Neural cell (in vitro differentiated cells): ENCODE data around the gene ZNF784.

Experiments used
- EZH2 ChIP-seq: fragments of 200-600, 300-800 bp; shearing (Covaris generic), sonication (generic); IDR thresholded peaks from 2 replicates; pipeline ENCODE4 v1.6.1; 2014; ENCODE audit warnings: antibody characterized with exemption, low read length, borderline replicate concordance, mild to moderate bottlenecking; ENCODE audit not compliant: insufficient read depth, poor library complexity, severe bottlenecking
- MXI1 ChIP-seq: fragments of 450-650 bp; conservative IDR thresholded peaks from 2 replicates; pipeline ENCODE4 v1.6.1; 2014; ENCODE audit warnings: antibody characterized with exemption, mild to moderate bottlenecking; ENCODE audit not compliant: poor library complexity, severe bottlenecking
- POLR2AphosphoS5 ChIP-seq: IDR thresholded peaks from 2 replicates; pipeline ENCODE4 v1.6.1; 2012
- SMC3 ChIP-seq: fragments of 450-650 bp; conservative IDR thresholded peaks from 2 replicates; pipeline ENCODE4 v1.6.1; 2014; ENCODE audit warnings: antibody characterized with exemption, mild to moderate bottlenecking, moderate library complexity; ENCODE audit not compliant: poor library complexity
- TF ChIP-seq, protein P1 (sequence below): IDR thresholded peaks from 2 replicates; pipeline ENCODE4 v1.6.1; 2012; ENCODE audit warnings: borderline replicate concordance
- TF ChIP-seq, protein P2 (sequence below): fragments of 450-650 bp; IDR thresholded peaks from 2 replicates; pipeline ENCODE4 v1.5.1; 2014; ENCODE audit warnings: antibody characterized with exemption, mild to moderate bottlenecking, moderate library complexity; ENCODE audit not compliant: poor library complexity, severe bottlenecking

DNA sequence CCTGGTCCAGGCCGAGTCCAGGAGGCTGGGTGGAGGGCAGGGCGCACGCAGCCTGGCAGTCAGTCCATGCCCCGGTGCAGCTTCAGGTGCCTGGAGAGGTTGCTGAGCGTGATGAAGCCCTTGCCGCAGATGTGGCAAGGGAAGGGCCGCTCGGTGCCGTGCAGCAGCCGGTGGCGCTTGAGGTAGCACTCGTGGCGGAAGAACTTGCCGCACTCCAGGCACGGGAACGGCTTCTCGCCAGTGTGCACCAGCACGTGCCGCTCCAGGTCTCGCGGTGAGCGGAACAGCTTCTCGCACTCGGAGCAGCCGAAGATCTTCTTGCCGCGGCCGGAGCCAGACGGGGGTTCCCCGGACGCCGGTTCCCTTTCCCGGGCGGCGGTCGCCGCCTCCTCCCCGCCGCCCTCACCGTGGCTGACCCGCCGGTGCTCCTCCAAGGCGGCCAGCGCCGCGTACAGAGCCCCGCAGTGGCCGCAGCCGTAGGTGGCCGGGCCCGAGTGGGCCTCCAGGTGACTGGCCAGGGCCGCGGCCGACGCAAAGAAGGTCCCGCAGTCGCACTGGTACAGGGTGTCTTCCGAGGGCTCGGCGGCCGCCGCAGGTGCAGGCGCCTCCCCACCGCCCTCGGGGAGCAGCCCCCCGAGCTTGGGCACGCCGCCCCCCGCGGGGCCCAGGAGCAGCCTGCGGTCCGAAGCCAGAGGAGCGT, 31.8 kb downstream of the ZNF784 start:
- TF ChIP-seq, protein P1, sequence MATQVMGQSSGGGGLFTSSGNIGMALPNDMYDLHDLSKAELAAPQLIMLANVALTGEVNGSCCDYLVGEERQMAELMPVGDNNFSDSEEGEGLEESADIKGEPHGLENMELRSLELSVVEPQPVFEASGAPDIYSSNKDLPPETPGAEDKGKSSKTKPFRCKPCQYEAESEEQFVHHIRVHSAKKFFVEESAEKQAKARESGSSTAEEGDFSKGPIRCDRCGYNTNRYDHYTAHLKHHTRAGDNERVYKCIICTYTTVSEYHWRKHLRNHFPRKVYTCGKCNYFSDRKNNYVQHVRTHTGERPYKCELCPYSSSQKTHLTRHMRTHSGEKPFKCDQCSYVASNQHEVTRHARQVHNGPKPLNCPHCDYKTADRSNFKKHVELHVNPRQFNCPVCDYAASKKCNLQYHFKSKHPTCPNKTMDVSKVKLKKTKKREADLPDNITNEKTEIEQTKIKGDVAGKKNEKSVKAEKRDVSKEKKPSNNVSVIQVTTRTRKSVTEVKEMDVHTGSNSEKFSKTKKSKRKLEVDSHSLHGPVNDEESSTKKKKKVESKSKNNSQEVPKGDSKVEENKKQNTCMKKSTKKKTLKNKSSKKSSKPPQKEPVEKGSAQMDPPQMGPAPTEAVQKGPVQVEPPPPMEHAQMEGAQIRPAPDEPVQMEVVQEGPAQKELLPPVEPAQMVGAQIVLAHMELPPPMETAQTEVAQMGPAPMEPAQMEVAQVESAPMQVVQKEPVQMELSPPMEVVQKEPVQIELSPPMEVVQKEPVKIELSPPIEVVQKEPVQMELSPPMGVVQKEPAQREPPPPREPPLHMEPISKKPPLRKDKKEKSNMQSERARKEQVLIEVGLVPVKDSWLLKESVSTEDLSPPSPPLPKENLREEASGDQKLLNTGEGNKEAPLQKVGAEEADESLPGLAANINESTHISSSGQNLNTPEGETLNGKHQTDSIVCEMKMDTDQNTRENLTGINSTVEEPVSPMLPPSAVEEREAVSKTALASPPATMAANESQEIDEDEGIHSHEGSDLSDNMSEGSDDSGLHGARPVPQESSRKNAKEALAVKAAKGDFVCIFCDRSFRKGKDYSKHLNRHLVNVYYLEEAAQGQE, result no peak
- TF ChIP-seq, protein P2, sequence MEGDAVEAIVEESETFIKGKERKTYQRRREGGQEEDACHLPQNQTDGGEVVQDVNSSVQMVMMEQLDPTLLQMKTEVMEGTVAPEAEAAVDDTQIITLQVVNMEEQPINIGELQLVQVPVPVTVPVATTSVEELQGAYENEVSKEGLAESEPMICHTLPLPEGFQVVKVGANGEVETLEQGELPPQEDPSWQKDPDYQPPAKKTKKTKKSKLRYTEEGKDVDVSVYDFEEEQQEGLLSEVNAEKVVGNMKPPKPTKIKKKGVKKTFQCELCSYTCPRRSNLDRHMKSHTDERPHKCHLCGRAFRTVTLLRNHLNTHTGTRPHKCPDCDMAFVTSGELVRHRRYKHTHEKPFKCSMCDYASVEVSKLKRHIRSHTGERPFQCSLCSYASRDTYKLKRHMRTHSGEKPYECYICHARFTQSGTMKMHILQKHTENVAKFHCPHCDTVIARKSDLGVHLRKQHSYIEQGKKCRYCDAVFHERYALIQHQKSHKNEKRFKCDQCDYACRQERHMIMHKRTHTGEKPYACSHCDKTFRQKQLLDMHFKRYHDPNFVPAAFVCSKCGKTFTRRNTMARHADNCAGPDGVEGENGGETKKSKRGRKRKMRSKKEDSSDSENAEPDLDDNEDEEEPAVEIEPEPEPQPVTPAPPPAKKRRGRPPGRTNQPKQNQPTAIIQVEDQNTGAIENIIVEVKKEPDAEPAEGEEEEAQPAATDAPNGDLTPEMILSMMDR, result no peak
- no peak for TF ChIP-seq EZH2
- TF ChIP-seq POLR2AphosphoS5, result no peak
- TF ChIP-seq SMC3, result no peak
- TF ChIP-seq MXI1, result no peak
